Measurements from ENCODE around the gene SP3. TPM values are rescaled to one million over a fixed set of nuclear protein-coding genes. Genes with fewer than 3 reads are reported as not detected.

The SP3 gene
- total RNA-seq, 1 donor = 113 TPM

- peak overlapping the region; percentile 82 for H3K4me2 ChIP-seq (ENCODE audit: insufficient read depth, low read length)
- H3K4me1 ChIP-seq (ENCODE audit: insufficient read depth, low read length) = peaks cover 38% of the 10 kb centered on the region
- H3K9me3 ChIP-seq (ENCODE audit: low read depth, low read length) = no peaks in the 10 kb centered on the region
- H3K79me2 ChIP-seq (ENCODE audit: insufficient read depth, low read length) = no peaks in the 10 kb centered on the region
- no peak for TF ChIP-seq CTCF (IDR thresholded peaks at IDR 0.05; ENCODE audit: extremely low read depth, low read depth, low read length)
- H3K27me3 ChIP-seq (ENCODE audit: insufficient read depth, low read length) = no peaks in the 10 kb centered on the region
- H3K36me3 ChIP-seq (ENCODE audit: insufficient read depth, low read length) = no peaks in the 10 kb centered on the region
- H3K27ac ChIP-seq (ENCODE audit: low read depth, low read length) = peak overlapping the region; percentile 83
- H3K4me3 ChIP-seq (ENCODE audit: insufficient read depth, low read length) = peak overlapping the region; percentile 75
- peak overlapping the region; percentile 95 for H2AFZ ChIP-seq (ENCODE audit: low read length)
- no peaks in the 10 kb centered on the region for H4K20me1 ChIP-seq (ENCODE audit: insufficient read depth, low read length)
- DNase-seq (ENCODE audit: insufficient read length, low spot score, missing footprints) = peak; percentile 83
Measured at GRCh38 chr2:174012347-174013314, 47.5 kb upstream of the SP3 start.

GRCh38 chr2:174011796-174012195 lies 46.6 kb upstream of the SP3 start:
- no peaks in the 10 kb centered on the region for H3K36me3 ChIP-seq (ENCODE audit: insufficient read depth, low read length)
- TF ChIP-seq CTCF (IDR thresholded peaks at IDR 0.05; ENCODE audit: extremely low read depth, low read depth, low read length) = no peak
- H3K4me3 ChIP-seq (ENCODE audit: insufficient read depth, low read length) = no peak overlapping the region
- H3K27me3 ChIP-seq (ENCODE audit: insufficient read depth, low read length) = no peaks in the 10 kb centered on the region
- H3K9me3 ChIP-seq (ENCODE audit: low read depth, low read length) = no peaks in the 10 kb centered on the region
- H3K79me2 ChIP-seq (ENCODE audit: insufficient read depth, low read length) = no peaks in the 10 kb centered on the region
- no peak overlapping the region for H3K27ac ChIP-seq (ENCODE audit: low read depth, low read length)
- no peak overlapping the region for H2AFZ ChIP-seq (ENCODE audit: low read length)
- H3K4me2 ChIP-seq (ENCODE audit: insufficient read depth, low read length) = no peak overlapping the region
- peaks cover 46% of the 10 kb centered on the region for H3K4me1 ChIP-seq (ENCODE audit: insufficient read depth, low read length)
- DNase-seq (ENCODE audit: insufficient read length, low spot score, missing footprints) = no peak
- H4K20me1 ChIP-seq (ENCODE audit: insufficient read depth, low read length) = no peaks in the 10 kb centered on the region

- DNase-seq (ENCODE audit: insufficient read length, low spot score, missing footprints) = no peak
- Histone ChIP-seq H3K36me3 (ENCODE audit: insufficient read depth, low read length) (no peaks in the 10 kb centered on the region), H3K79me2 (ENCODE audit: insufficient read depth, low read length) (no peaks in the 10 kb centered on the region), H3K4me3 (ENCODE audit: insufficient read depth, low read length) (no peak overlapping the region), H2AFZ (ENCODE audit: low read length) (no peak overlapping the region), H3K27me3 (ENCODE audit: insufficient read depth, low read length) (no peaks in the 10 kb centered on the region), H3K27ac (ENCODE audit: low read depth, low read length) (no peak overlapping the region), H3K4me2 (ENCODE audit: insufficient read depth, low read length) (no peak overlapping the region), H3K4me1 (ENCODE audit: insufficient read depth, low read length) (peaks cover 47% of the 10 kb centered on the region), H4K20me1 (ENCODE audit: insufficient read depth, low read length) (no peaks in the 10 kb centered on the region), H3K9me3 (ENCODE audit: low read depth, low read length) (no peaks in the 10 kb centered on the region)
- TF ChIP-seq CTCF (IDR thresholded peaks at IDR 0.05; ENCODE audit: extremely low read depth, low read depth, low read length) = no peak
Measured at GRCh38 chr2:174011173-174011572, 46.0 kb upstream of the SP3 start.

DNA sequence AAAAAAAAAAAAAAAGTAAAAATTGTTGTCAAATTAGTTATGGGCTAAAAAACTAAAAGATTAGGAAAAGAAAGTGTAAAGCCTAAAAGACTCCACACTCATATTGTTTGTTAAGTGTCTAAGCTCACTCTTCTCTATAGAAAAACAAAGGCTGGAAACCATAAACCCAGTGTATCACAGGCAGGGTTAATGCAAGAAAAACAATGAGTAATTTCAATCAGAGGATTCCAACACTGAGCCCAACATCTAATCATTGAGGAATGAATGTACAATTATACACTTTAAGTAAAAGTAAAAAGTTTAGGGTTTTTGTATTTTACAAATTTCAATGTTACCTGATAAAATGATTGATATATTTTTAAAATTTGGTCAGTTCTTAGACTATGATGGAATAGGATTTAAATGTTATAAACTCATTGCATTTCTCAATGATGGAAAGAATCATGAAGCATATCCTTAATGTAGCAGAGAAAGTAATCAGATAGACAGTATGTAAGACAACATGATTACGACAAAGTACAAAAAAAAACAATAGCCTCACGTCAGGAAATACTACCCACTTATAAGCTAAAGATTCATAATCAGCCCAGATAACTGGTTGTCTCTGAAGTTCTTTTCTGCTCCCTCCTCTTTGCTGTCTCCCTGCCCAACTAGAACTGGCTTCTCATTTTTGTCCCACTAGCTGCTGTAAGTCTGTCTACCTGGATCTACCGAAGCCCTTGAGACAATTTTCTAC lies 44.5 kb upstream of the SP3 start:
- peak overlapping the region; percentile 73 for H3K4me2 ChIP-seq (ENCODE audit: insufficient read depth, low read length)
- no peaks in the 10 kb centered on the region for H3K27me3 ChIP-seq (ENCODE audit: insufficient read depth, low read length)
- H4K20me1 ChIP-seq (ENCODE audit: insufficient read depth, low read length) = no peaks in the 10 kb centered on the region
- no peak for TF ChIP-seq CTCF (IDR thresholded peaks at IDR 0.05; ENCODE audit: extremely low read depth, low read depth, low read length)
- peaks cover 50% of the 10 kb centered on the region for H3K4me1 ChIP-seq (ENCODE audit: insufficient read depth, low read length)
- H2AFZ ChIP-seq (ENCODE audit: low read length) = peak overlapping the region; percentile 43
- peak; percentile 82 for DNase-seq (ENCODE audit: insufficient read length, low spot score, missing footprints)
- H3K79me2 ChIP-seq (ENCODE audit: insufficient read depth, low read length) = no peaks in the 10 kb centered on the region
- peak overlapping the region; percentile 89 for H3K27ac ChIP-seq (ENCODE audit: low read depth, low read length)
- H3K36me3 ChIP-seq (ENCODE audit: insufficient read depth, low read length) = no peaks in the 10 kb centered on the region
- H3K4me3 ChIP-seq (ENCODE audit: insufficient read depth, low read length) = peak overlapping the region; percentile 3
- H3K9me3 ChIP-seq (ENCODE audit: low read depth, low read length) = no peaks in the 10 kb centered on the region
